ENCODE data around the gene CETP.

Gene CETP

DNA sequence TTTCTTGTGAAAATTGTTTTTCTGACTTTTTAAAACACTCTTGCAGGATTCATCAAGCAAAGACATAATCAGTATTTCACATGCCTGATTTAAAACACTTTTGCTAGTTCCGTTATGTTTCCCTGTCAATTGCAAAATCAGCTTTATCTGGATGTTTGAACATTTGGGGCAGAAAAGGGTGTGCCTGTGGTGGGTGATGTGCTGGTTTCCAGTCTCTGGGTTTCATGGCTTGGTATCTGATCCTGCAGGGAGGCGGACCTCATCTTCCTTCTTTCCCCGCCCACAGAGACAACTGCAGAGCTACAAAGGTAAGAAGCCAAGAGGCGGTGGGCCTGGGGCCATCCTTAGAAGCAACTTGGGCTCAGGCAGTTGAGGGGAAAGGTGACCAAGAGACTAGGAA lies 69.4 kb downstream of the CETP start:
- no peak overlapping the region for H3K4me3 ChIP-seq (ENCODE audit: control insufficient read depth, low read depth, low read length)
- TF ChIP-seq, protein P1, sequence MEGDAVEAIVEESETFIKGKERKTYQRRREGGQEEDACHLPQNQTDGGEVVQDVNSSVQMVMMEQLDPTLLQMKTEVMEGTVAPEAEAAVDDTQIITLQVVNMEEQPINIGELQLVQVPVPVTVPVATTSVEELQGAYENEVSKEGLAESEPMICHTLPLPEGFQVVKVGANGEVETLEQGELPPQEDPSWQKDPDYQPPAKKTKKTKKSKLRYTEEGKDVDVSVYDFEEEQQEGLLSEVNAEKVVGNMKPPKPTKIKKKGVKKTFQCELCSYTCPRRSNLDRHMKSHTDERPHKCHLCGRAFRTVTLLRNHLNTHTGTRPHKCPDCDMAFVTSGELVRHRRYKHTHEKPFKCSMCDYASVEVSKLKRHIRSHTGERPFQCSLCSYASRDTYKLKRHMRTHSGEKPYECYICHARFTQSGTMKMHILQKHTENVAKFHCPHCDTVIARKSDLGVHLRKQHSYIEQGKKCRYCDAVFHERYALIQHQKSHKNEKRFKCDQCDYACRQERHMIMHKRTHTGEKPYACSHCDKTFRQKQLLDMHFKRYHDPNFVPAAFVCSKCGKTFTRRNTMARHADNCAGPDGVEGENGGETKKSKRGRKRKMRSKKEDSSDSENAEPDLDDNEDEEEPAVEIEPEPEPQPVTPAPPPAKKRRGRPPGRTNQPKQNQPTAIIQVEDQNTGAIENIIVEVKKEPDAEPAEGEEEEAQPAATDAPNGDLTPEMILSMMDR (conservative IDR thresholded peaks at IDR 0.05; ENCODE audit: control insufficient read depth, insufficient read depth, low read depth, low read length): no peak
- no peak for DNase-seq (ENCODE audit: low read depth)

DNA sequence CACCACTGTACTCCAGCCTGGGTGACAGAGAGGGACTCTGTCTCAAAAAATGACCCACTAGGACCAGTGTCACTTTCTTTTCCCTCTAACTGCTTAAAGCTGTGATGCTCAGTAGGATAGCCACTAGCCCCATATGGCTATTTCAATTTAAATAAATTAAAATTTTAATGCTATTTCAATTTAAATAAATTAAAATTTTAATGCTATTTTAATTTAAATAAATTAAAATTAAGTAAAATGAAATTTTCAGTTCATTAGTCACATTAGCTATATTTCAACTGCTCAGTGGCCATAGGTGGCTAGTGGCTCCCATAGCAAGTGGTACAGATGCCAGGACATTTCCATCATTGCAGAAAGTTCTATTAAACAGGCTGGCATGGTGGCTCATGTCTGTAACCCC lies 70.6 kb downstream of the CETP start:
- DNase-seq (ENCODE audit: low read depth): no peak
- no peak overlapping the region for H3K4me3 ChIP-seq (ENCODE audit: control insufficient read depth, low read depth, low read length)
- TF ChIP-seq, protein P1 (conservative IDR thresholded peaks at IDR 0.05; ENCODE audit: control insufficient read depth, insufficient read depth, low read depth, low read length): no peak

GRCh38 chr16:57032931-57033330 lies 71.2 kb downstream of the CETP start:
- no peak for DNase-seq (ENCODE audit: low read depth)
- TF ChIP-seq, protein P1 (conservative IDR thresholded peaks at IDR 0.05; ENCODE audit: control insufficient read depth, insufficient read depth, low read depth, low read length): no peak
- no peak overlapping the region for H3K4me3 ChIP-seq (ENCODE audit: control insufficient read depth, low read depth, low read length)

All from fibroblast of mammary gland (primary cell).